Right lobe of liver (tissue), 4 donors: Measurements from ENCODE around the gene PPIE.

Experiments
- POLR2A ChIP-seq: fragments of 450-650 bp; IDR thresholded peaks from one replicate; pipeline ENCODE4 v1.6.1; 2017; ENCODE audit warnings: antibody characterized with exemption, mild to moderate bottlenecking
- TF ChIP-seq, protein P1 (sequence below), 4 donors: fragments of 200-600 bp in 3 of 4; fragments of 450-650 bp in 1 of 4; IDR thresholded peaks; one replicate each; pipeline versions ENCODE4 v1.5.1 to v1.8.0; 2016 to 2022; ENCODE audit warnings: antibody characterized with exemption in 4 of 4, mild to moderate bottlenecking in 2 of 4
- donor health status: DM: no; HTN: no; CAD: no.
- donor health status: DM: no; HTN: no; CAD: no.
- donor health status: DM: no; HTN: yes; CAD: no.

DNA sequence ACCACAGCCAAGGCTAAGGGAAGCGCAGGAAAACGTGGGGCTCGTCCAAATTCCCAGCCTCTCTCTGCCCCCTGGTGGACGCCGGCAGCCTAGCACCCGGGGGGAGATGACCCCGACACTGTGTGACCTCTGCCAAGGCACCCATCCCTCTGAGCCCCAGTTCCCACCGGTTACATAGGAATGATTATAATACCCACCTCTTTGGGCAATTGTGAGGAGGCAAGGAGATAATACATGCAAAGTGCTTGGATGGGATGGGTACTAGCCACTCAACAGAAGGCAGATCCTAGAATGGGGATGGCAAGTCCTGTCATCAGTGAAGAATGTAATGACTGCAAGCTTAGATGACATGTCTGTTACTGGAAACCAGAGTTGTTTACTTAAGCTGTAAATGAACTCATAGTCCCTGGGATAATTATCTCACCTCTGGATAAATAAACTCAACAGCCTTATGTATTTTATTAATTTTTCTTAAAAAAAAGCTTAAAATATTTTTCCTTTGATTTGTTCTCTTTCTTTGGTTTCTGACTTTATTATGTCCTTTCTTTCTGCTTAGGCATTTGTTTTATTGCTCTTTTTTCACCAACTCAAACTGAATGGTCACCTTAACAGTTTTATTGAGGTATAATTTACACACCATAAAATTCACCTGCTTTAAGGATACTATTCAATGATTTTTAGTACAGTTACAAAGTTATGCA is 61.2 kb downstream of the PPIE start:
- TF ChIP-seq, protein P1, sequence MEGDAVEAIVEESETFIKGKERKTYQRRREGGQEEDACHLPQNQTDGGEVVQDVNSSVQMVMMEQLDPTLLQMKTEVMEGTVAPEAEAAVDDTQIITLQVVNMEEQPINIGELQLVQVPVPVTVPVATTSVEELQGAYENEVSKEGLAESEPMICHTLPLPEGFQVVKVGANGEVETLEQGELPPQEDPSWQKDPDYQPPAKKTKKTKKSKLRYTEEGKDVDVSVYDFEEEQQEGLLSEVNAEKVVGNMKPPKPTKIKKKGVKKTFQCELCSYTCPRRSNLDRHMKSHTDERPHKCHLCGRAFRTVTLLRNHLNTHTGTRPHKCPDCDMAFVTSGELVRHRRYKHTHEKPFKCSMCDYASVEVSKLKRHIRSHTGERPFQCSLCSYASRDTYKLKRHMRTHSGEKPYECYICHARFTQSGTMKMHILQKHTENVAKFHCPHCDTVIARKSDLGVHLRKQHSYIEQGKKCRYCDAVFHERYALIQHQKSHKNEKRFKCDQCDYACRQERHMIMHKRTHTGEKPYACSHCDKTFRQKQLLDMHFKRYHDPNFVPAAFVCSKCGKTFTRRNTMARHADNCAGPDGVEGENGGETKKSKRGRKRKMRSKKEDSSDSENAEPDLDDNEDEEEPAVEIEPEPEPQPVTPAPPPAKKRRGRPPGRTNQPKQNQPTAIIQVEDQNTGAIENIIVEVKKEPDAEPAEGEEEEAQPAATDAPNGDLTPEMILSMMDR (IDR thresholded peaks at IDR 0.05): peak; percentile 75 to 94 (median 82)
- TF ChIP-seq POLR2A: no peak
